ENCODE measurements around the gene RNF182.
"Not testable (repeated sequence)": the region's sequence is repeated elsewhere in the genome, so short reads cannot be mapped to it uniquely, and the experiment has no call there.

Gene RNF182

GRCh38 chr6:13924949-13925881 is at the start of gene RNF182:
Gene RNF182 (plus strand): TSS chr6:13924952. CDS start chr6:13977120, 52,168 bp downstream.
- DNase-seq (ENCODE audit: low spot score): peak; percentile 69

- DNase-seq (ENCODE audit: low spot score): no peak
Observed at GRCh38 chr6:13877051-13877450, 47.7 kb upstream of the RNF182 start.

- not testable (repeated sequence) for DNase-seq (ENCODE audit: low spot score)
Observed at GRCh38 chr6:13880061-13880663, 44.6 kb upstream of the RNF182 start.

DNA sequence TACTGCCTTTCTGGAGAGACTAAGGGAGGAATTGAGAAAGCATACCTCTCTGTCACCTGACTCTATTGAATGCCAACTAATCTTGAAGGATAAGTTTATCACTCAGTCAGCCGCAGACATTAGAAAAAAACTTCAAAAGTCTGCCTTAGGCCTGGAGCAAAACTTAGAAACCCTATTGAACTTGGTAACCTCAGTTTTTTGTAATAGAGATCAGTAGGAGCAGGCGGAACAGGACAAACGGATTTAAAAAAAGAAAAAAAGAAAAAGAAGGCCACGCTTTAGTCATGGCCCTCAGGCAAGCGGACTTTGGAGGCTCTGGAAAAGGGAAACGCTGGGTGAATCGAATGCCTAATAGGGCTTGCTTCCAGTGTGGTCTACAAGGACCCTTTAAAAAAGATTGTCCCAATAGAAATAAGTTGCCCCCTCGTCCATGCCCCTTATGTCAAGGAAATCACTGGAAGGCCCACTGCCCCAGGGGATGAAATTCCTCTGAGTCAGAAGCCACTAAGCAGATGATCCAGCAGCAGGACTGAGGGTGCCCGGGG is 43.1 kb upstream of the RNF182 start:
- DNase-seq (ENCODE audit: low spot score): no peak

- DNase-seq (ENCODE audit: low spot score): no peak
Observed at GRCh38 chr6:13883966-13884365, 40.8 kb upstream of the RNF182 start.

- DNase-seq (ENCODE audit: low spot score): no peak
Observed at GRCh38 chr6:13884397-13884796, 40.4 kb upstream of the RNF182 start.

- no peak for DNase-seq (ENCODE audit: low spot score)
Observed at GRCh38 chr6:13885601-13886000, 39.2 kb upstream of the RNF182 start.

GRCh38 chr6:13886949-13887348 is 37.8 kb upstream of the RNF182 start:
- no peak for DNase-seq (ENCODE audit: low spot score)

- DNase-seq (ENCODE audit: low spot score): no peak
Observed at GRCh38 chr6:13892017-13892645, 32.6 kb upstream of the RNF182 start.

- no peak for DNase-seq (ENCODE audit: low spot score)
Observed at GRCh38 chr6:13902922-13903321, 21.8 kb upstream of the RNF182 start.

DNA sequence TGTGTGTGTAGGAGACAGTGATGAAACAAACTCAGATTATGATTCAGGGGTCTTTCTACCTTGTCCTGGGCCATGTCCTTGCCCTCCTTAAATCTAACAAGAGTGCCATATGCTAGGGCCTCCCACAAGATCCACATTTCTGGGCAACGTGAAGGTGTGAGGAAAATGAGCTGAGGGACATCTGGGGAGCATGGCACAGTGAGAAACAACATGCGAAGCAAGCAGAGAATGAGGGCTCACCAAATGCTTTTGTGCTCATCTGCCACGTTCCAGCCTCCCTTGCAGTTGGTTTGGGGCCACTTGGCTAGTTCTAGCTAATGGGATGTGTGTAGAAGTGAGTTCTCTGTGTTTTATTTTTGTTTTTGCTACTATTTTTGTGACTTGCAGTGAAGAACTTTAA is 21.4 kb upstream of the RNF182 start:
- no peak for DNase-seq (ENCODE audit: low spot score)

GRCh38 chr6:13907001-13907350 is 17.8 kb upstream of the RNF182 start:
- DNase-seq (ENCODE audit: low spot score): no peak

- DNase-seq (ENCODE audit: low spot score): no peak
Observed at GRCh38 chr6:13907614-13908215, 17.0 kb upstream of the RNF182 start.

DNA sequence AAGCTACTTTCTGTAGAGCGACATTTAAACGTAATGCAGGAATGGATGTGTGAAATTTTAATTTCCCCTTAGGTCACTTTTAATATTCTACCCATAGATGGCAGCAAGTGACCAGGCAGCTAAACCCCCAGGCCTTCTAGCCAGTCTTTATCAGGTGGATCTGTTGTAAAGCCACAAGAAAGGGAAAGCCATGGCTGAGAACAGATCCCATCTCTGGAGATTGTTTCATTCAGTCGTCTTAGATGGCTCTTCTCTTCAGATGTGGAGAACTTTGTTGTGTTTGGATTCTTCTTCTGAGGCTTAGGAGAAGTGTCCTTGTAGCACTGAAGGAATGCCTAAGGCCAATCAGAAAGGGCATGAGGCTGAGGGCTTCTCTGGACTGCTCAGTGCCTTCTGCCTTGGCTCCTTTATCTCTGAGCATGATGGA is 15.8 kb upstream of the RNF182 start:
- DNase-seq (ENCODE audit: low spot score): peak; percentile 74

GRCh38 chr6:13910443-13910842 is 14.3 kb upstream of the RNF182 start:
- DNase-seq (ENCODE audit: low spot score): no peak

DNA sequence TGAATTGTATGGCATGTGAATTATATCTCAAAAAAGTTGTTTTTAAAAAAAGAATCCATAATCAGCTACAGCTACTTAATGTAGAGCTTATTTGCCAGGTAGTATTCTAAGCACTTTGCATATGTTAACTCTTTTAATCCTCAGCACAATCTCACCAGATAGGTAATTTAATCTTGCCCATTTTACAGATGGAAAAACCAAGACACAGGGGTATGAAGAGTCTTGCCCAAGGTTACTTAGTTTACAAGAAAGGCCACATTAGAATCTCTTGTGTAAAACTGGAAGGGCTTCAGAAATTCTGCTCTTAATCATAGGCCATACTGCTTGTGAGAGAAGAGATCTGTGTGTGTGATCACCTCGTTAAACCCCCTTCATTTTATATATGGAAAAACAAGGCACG is 13.4 kb upstream of the RNF182 start:
- no peak for DNase-seq (ENCODE audit: low spot score)

DNA sequence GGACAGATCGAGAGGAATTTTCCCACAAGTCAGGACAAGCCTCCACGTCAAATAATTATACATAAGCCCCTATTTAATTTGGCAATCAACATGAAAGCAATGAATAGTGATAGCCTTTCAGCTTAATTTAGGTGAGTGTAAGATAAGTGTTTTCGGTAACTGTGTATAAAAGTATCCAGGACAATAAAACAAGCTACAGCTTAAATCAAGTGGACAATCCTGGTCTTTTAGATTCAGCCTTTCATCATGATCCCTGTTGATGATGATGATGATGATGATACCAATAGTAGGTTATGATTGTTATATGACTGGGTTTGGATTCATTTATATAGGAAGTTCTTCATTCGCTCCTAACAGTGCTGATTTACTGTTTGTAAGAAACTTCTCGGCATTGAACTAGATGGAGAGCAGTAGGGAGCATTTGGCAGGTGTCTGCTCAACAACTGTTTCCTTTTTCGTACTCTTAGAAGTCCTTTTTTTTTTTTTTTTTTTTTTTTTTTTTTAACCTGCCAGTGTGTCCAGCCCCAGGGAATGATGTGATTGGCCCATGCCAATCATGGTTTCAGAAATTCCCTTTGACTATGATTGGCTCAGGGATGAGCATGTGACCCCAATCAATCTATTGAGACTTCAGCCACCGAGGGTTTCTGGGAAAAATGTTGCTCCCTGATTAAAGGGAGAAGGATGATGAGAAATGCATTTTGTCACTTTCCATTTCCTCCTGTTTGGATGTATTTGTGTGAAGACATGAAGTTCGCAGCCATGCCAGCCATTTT is 11.3 kb upstream of the RNF182 start:
- no peak for DNase-seq (ENCODE audit: low spot score)

DNA sequence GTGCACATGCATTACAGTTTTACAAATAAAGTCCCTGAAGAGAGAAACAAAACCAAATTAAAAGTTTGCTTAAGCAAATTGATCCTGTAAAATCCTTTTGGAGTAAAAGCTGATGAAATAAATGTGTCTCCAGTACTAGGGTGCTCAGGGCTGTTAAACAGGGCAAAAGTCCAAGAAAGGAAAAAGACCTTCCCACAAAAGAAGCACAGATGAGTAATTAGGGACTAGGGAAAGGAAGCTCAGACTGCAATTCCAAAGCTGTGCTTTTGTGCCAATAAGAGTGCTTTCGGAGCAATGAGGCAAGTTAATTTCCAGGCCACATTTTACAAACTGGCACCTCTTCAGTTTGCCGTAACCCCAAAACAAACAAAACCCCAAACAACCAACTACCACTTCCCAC is 10.4 kb upstream of the RNF182 start:
- no peak for DNase-seq (ENCODE audit: low spot score)

DNA sequence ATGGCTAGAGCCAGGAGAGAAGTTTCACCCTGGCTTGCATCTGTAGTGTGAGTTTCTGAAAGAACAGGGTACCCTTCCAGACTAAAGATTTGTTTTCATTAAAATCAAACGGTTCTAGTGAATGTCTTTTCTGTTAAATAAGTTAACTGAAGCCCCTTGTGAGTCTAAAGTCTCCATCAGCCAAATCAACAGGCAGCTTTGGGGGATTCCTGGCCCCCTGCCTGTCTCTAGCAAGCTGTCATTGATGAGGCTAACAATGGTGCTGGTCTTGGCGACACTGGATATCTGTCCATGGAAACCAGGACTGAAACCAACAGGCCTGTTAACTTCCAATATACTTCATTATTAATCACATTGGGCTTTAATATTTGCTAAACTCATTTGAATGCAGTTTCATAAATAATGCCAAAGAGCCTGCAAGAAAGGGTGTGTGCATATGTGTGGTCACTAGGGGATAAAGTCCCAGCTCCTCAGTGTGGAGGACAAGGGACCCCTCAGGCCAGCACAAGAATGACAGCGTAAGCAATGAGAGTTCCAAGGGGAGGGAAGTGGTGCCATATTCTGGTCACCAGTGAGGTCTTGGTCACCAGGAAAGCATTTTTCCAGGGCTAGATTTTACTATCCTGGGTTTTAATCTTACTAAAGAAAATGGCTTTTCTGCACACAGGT is 9.1 kb upstream of the RNF182 start:
- DNase-seq (ENCODE audit: low spot score): no peak

DNA sequence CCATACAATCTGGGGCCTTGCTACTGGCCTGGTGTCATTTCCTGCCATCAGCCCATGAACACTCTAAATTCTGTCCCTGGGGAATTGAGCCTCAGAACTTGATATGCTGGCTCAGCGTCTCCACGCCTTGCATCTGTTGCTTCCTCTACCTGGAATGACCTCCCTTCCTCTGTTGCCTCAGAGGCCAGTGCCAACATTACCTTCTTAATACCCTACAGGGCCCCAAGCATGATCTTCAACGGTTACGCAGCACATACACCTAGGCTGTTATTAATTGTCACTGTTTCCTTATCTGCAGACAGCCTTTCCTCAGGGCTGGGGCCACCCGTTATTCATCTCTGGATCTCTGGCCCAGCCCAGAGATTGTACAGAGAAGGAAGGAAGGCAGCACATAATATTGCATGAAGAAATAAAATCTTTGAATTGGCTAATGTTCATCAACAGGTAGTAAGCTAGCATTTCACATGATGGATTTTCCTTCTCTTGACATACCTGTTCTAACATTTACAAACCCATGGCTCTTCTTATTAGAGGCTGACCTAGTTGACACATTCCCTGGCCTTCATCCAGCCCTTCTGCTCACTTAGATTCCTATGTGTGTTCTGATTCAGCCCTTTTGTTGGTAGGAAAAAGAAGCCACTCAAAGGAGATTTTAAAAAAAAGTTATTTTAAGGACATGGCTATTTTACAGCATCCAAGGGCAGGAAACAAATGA is 8.4 kb upstream of the RNF182 start:
- no peak for DNase-seq (ENCODE audit: low spot score)

Data from germinal center (tissue), 1 donor.